ENCODE measurements around the gene ZFAND4. TPM values are rescaled to one million over a fixed set of nuclear protein-coding genes. Genes with fewer than 3 reads are reported as not detected.

The ZFAND4 gene
- polyA plus RNA-seq, 3 donors, result 4.4 to 5.9 (median 5.1) TPM

DNA sequence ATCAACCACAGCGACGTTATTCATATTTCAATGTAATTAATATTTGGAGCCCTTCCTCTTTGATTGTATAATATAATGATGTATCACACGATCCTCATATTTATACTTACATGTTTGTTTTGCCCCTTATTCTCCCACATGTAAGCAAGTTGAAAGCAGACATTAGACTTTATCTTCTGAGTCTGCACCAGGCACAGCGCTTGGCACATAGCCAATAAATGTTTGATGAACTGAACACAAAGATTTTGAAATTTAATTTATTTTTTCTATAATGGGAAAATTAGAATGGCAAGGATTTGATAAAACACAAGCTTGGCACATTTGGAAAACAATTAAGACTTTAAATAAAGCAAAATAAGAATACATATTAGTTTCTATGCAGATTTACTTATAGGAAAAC is 31.6 kb downstream of the ZFAND4 start:
- H2AFZ ChIP-seq (ENCODE audit: insufficient read depth, low read depth, low read length, poor library complexity, severe bottlenecking), result no peak overlapping the region
- H3K9me3 Mint-ChIP-seq, result peaks cover 0 to 5% (median 0%) of the 10 kb centered on the region in 7 donors
- intact Hi-C loops (cut with micrococcal nuclease), result no loop called here
- H3K4me3 ChIP-seq (replicated peaks in 1 of 3; ENCODE audit: low read depth in 2 of 3, low read length in 3 of 3), result no peak overlapping the region
- no peaks in the 10 kb centered on the region for H4K20me1 ChIP-seq (ENCODE audit: insufficient read depth, low read length)
- H3K4me2 ChIP-seq (replicated peaks; ENCODE audit: extremely low read depth, low read length, poor library complexity, severe bottlenecking), result no peak overlapping the region
- H3K36me3 Mint-ChIP-seq, result peaks cover 23 to 41% of the 10 kb centered on the region in 2 donors
- no peak overlapping the region for H3K27ac ChIP-seq (ENCODE audit: low read depth in 1 of 2, low read length in 2 of 2)
- H3K27me3 Mint-ChIP-seq (ENCODE audit: low read depth in 3 of 3), result no peaks in the 10 kb centered on the region
- H3K4me3 Mint-ChIP-seq, result no peak overlapping the region
- no peaks in the 10 kb centered on the region for H3K4me1 Mint-ChIP-seq
- no peaks in the 10 kb centered on the region for H3K27me3 ChIP-seq (ENCODE audit: control insufficient read depth in 2 of 2, insufficient read depth in 2 of 2, low read length in 2 of 2)
- TF ChIP-seq, protein P1, sequence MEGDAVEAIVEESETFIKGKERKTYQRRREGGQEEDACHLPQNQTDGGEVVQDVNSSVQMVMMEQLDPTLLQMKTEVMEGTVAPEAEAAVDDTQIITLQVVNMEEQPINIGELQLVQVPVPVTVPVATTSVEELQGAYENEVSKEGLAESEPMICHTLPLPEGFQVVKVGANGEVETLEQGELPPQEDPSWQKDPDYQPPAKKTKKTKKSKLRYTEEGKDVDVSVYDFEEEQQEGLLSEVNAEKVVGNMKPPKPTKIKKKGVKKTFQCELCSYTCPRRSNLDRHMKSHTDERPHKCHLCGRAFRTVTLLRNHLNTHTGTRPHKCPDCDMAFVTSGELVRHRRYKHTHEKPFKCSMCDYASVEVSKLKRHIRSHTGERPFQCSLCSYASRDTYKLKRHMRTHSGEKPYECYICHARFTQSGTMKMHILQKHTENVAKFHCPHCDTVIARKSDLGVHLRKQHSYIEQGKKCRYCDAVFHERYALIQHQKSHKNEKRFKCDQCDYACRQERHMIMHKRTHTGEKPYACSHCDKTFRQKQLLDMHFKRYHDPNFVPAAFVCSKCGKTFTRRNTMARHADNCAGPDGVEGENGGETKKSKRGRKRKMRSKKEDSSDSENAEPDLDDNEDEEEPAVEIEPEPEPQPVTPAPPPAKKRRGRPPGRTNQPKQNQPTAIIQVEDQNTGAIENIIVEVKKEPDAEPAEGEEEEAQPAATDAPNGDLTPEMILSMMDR (IDR thresholded peaks at IDR 0.05), result no peak
- H3K9ac ChIP-seq (ENCODE audit: insufficient read depth, low read length, poor library complexity, severe bottlenecking), result no peak overlapping the region
- H3K9me3 ChIP-seq (replicated peaks in 1 of 2; ENCODE audit: control insufficient read depth in 1 of 2, insufficient read depth in 1 of 2, low read length in 2 of 2), result no peaks in the 10 kb centered on the region
- no peaks in the 10 kb centered on the region for H3K4me1 ChIP-seq (ENCODE audit: control insufficient read depth in 1 of 2, insufficient read depth in 2 of 2, low read length in 2 of 2)
- no peak overlapping the region for H3K27ac Mint-ChIP-seq
- H3K79me2 ChIP-seq (ENCODE audit: insufficient read depth, low read length), result no peaks in the 10 kb centered on the region
- DNase-seq, result no peak
- WGBS (ENCODE audit: insufficient coverage), result no CpG with 5 or more reads among the region's 4 CpGs
- H3K36me3 ChIP-seq (replicated peaks in 1 of 2; ENCODE audit: control insufficient read depth in 1 of 2, insufficient read depth in 2 of 2, low read length in 2 of 2), result peaks cover 12 to 27% of the 10 kb centered on the region in 2 donors

DNA sequence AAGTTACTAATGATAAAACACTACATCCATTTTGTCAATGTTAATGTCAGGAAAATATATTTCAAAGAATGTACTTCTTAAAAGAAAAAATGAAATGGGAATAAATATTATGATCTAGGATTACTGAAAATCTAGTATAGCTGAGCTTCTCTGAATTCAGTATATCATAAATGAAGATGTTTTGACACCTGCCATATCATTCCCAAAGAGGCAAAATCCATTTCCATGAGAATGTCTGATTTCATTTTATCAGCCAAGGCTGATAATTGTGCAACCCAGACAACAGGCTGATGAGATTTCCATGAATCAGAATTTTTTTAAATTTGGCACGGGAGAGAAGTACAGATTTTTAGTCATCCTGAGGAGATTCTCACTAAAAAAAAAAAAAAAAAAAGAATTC is 32.5 kb downstream of the ZFAND4 start:
- Mint-ChIP-seq H3K4me3 (no peak overlapping the region), H3K27me3 (ENCODE audit: low read depth in 3 of 3) (no peaks in the 10 kb centered on the region), H3K27ac (no peak overlapping the region), H3K36me3 (peaks cover 23 to 41% of the 10 kb centered on the region in 2 donors), H3K9me3 (peaks cover 0 to 5% (median 0%) of the 10 kb centered on the region in 7 donors), H3K4me1 (no peaks in the 10 kb centered on the region)
- no peak overlapping the region for H3K9ac ChIP-seq (ENCODE audit: insufficient read depth, low read length, poor library complexity, severe bottlenecking)
- TF ChIP-seq, protein P1 (IDR thresholded peaks at IDR 0.05), result no peak
- no peak overlapping the region for H3K27ac ChIP-seq (ENCODE audit: low read depth in 1 of 2, low read length in 2 of 2)
- DNase-seq, result no peak
- H4K20me1 ChIP-seq (ENCODE audit: insufficient read depth, low read length), result no peaks in the 10 kb centered on the region
- H3K27me3 ChIP-seq (ENCODE audit: control insufficient read depth in 2 of 2, insufficient read depth in 2 of 2, low read length in 2 of 2), result no peaks in the 10 kb centered on the region
- no peaks in the 10 kb centered on the region for H3K4me1 ChIP-seq (ENCODE audit: control insufficient read depth in 1 of 2, insufficient read depth in 2 of 2, low read length in 2 of 2)
- no peaks in the 10 kb centered on the region for H3K79me2 ChIP-seq (ENCODE audit: insufficient read depth, low read length)
- intact Hi-C loops (cut with micrococcal nuclease), result no loop called here
- no peak overlapping the region for H2AFZ ChIP-seq (ENCODE audit: insufficient read depth, low read depth, low read length, poor library complexity, severe bottlenecking)
- no peak overlapping the region for H3K4me2 ChIP-seq (replicated peaks; ENCODE audit: extremely low read depth, low read length, poor library complexity, severe bottlenecking)
- WGBS (ENCODE audit: insufficient coverage), result no CpG with 5 or more reads among the region's 1 CpG
- no peaks in the 10 kb centered on the region for H3K9me3 ChIP-seq (replicated peaks in 1 of 2; ENCODE audit: control insufficient read depth in 1 of 2, insufficient read depth in 1 of 2, low read length in 2 of 2)
- H3K36me3 ChIP-seq (replicated peaks in 1 of 2; ENCODE audit: control insufficient read depth in 1 of 2, insufficient read depth in 2 of 2, low read length in 2 of 2), result peaks cover 4 to 22% of the 10 kb centered on the region in 2 donors
- H3K4me3 ChIP-seq (replicated peaks in 1 of 3; ENCODE audit: low read depth in 2 of 3, low read length in 3 of 3), result no peak overlapping the region
